Colonic mucosa (tissue), 4 donors: ENCODE measurements around the gene DLG2. TPM values are rescaled to one million over a fixed set of nuclear protein-coding genes. Genes with fewer than 3 reads are reported as not detected.

ENCODE experiments used
- DNase-seq: peaks from one replicate; pipeline ENCODE4 v3.0.0-alpha.2; 2020
- H3K27ac ChIP-seq: fragments of 200-600 bp; one replicate; pipeline ENCODE4 v1.8.0; 2021
- H3K27me3 ChIP-seq: fragments of 200-600 bp; one replicate; pipeline ENCODE4 v1.8.0; 2021
- H3K36me3 ChIP-seq: fragments of 200-600 bp; one replicate; pipeline ENCODE4 v1.8.0; 2021
- H3K4me1 ChIP-seq: fragments of 200-600 bp; one replicate; pipeline ENCODE4 v1.8.0; 2021; ENCODE audit warnings: mild to moderate bottlenecking
- H3K4me3 ChIP-seq: fragments of 200-600 bp; one replicate; pipeline ENCODE4 v1.8.0; 2021
- H3K9ac ChIP-seq, 2 donors: one replicate each; pipeline ENCODE4 v1.7.0; 2013; ENCODE audit warnings: control low read depth in 2 of 2, low read depth in 2 of 2, low read length in 2 of 2
- H3K9me3 ChIP-seq: fragments of 200-600 bp; one replicate; pipeline ENCODE4 v1.8.0; 2021
- intact Hi-C: fragments of 100-400 bp; cut with DNase I; formaldehyde crosslinking; loops from one replicate; pipeline ENCODE4 v1.14.1; 2022
- total RNA-seq, 2 donors: library from RNA; stranded (reverse); fragmentation: NEBNext Ultra II Directional in 1 of 2; extraction: Animal tissue kit (Norgen Biotek cat#: 25700) in 1 of 2; gene quantifications; one replicate each; pipeline ENCODE4 v1.2.1, GENCODE V29; 2021
- TF ChIP-seq, protein P1 (sequence below): fragments of 200-600 bp; IDR thresholded peaks from one replicate; pipeline ENCODE4 v1.8.0; 2022; ENCODE audit warnings: antibody characterized with exemption, mild to moderate bottlenecking
- donor health status: healthy.
- donor health status: DM: no; HTN: no; CAD: no.
- donor health status: DM: no; HTN: no; CAD: no.

Gene DLG2
- total RNA-seq, 2 donors from 2014 or later = 1.4 to 3.3 TPM

DNA sequence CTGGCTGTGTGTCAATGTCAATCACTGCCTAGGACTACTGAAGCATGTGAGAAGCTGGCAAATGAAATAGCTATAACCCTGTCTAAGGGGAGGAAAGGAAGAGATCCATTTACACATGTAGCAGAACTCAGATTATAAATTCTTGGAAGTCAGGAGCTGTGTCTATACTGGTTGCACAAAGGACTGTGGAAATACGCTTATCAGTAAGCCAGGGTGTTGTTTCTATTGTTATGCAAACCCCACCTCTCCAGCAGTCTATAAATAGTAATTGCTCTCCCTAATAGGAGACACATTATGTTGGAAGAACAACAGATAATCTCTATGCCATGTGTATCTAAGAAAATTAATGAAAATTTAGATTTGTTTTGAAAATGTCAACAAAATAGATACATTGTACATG is 1647.6 kb downstream of the DLG2 start:
- Histone ChIP-seq H3K4me3 (no peak overlapping the region), H3K9ac (no peak overlapping the region), H3K4me1 (no peaks in the 10 kb centered on the region), H3K36me3 (no peaks in the 10 kb centered on the region), H3K27me3 (no peaks in the 10 kb centered on the region), H3K9me3 (no peaks in the 10 kb centered on the region), H3K27ac (no peak overlapping the region)
- intact Hi-C loops = no loop called here
- TF ChIP-seq, protein P1, sequence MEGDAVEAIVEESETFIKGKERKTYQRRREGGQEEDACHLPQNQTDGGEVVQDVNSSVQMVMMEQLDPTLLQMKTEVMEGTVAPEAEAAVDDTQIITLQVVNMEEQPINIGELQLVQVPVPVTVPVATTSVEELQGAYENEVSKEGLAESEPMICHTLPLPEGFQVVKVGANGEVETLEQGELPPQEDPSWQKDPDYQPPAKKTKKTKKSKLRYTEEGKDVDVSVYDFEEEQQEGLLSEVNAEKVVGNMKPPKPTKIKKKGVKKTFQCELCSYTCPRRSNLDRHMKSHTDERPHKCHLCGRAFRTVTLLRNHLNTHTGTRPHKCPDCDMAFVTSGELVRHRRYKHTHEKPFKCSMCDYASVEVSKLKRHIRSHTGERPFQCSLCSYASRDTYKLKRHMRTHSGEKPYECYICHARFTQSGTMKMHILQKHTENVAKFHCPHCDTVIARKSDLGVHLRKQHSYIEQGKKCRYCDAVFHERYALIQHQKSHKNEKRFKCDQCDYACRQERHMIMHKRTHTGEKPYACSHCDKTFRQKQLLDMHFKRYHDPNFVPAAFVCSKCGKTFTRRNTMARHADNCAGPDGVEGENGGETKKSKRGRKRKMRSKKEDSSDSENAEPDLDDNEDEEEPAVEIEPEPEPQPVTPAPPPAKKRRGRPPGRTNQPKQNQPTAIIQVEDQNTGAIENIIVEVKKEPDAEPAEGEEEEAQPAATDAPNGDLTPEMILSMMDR = no peak
- DNase-seq = no peak

GRCh38 chr11:83978942-83979341 is 1648.2 kb downstream of the DLG2 start:
- Histone ChIP-seq H3K27ac (no peak overlapping the region), H3K4me3 (no peak overlapping the region)
- TF ChIP-seq, protein P1 = no peak

GRCh38 chr11:83976086-83976485 is 1651.1 kb downstream of the DLG2 start:
- intact Hi-C loops = no loop called here
- Histone ChIP-seq H3K27ac (no peak overlapping the region), H3K27me3 (no peaks in the 10 kb centered on the region), H3K4me1 (no peaks in the 10 kb centered on the region), H3K9ac (no peak overlapping the region), H3K9me3 (no peaks in the 10 kb centered on the region), H3K36me3 (no peaks in the 10 kb centered on the region), H3K4me3 (no peak overlapping the region)
- TF ChIP-seq, protein P1 = no peak
- DNase-seq = no peak

More at GRCh38 chr11:83978942-83979341, 1648.2 kb downstream of the DLG2 start:
- Histone ChIP-seq H3K9ac (no peak overlapping the region), H3K27me3 (no peaks in the 10 kb centered on the region), H3K9me3 (no peaks in the 10 kb centered on the region), H3K36me3 (no peaks in the 10 kb centered on the region), H3K4me1 (no peaks in the 10 kb centered on the region)
- intact Hi-C loops = no loop called here
- DNase-seq = no peak

DNA sequence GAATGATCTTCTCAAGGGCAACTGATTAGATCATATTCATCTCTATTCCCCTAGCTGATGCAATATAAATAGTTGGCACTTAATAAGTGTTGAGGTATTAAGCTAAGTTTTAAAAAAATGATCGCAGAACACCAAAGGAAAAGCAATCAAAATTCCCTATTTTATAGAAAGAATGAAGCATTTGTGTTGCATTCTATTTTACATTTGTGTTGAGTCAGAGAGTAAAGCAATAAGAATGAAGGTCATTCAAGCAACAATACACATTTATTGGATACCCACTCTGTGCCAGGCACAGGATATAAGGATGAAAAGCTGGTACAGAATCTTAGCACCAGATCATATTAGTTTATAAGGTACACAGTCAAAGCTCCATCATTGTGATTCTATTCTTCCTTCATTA is 1654.6 kb downstream of the DLG2 start:
- H3K27me3 ChIP-seq = no peaks in the 10 kb centered on the region
- no peak overlapping the region for H3K27ac ChIP-seq
- no peaks in the 10 kb centered on the region for H3K9me3 ChIP-seq
- intact Hi-C loops = no loop called here
- no peaks in the 10 kb centered on the region for H3K4me1 ChIP-seq
- no peak overlapping the region for H3K4me3 ChIP-seq
- no peak for DNase-seq
- TF ChIP-seq, protein P1 = no peak
- H3K36me3 ChIP-seq = no peaks in the 10 kb centered on the region
- no peak overlapping the region for H3K9ac ChIP-seq

DNA sequence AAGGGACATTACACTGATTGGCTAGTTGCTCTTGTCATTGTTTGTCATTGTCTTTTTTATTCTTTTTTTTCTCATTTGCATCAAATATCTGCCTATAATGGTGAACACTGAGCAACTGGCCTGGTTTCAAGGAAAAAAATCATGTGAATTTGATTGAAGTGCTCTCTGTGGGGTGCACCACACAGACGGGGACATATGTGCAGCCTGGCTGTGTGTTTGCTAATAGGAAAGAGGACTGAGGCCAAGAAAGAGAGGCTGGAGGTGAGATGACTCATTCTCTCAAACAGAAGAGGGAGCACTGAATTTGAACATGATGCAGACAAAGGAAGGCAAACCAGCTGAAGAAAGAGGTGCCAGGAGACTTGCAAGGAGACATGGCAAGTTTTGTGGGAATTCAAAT is 1656.1 kb downstream of the DLG2 start:
- TF ChIP-seq, protein P1 = no peak
- no peaks in the 10 kb centered on the region for H3K27me3 ChIP-seq
- no peaks in the 10 kb centered on the region for H3K36me3 ChIP-seq
- H3K9me3 ChIP-seq = no peaks in the 10 kb centered on the region
- H3K27ac ChIP-seq = no peak overlapping the region
- no peak overlapping the region for H3K4me3 ChIP-seq
- H3K9ac ChIP-seq = no peak overlapping the region
- no peaks in the 10 kb centered on the region for H3K4me1 ChIP-seq
- intact Hi-C loops = no loop called here
- DNase-seq = no peak
